ENCODE results near the gene MAX.

The MAX gene

DNA sequence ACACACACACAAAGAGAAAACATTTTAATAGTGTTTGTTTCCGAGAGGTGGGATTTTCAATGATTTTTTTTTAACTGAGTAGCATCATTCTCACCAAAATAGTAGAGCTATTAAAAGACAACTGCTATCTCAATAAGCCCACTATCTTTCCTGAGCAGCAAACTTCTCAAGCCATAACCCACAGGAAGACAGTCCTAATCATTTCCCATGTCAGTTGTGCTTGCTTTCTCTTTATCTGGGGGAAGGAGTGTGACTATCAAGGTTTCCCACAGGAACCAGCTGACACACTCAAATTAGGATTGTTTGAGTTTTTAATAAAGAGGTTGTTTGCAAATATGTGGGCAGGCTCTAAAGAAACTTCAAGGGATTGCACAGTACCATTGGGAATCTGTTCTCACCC, 4.9 kb upstream of the MAX start:
- CTCF ChIA-PET, result interaction anchor here (0.7 kb wide), 1 partner anchor 214 kb away, joined by 4 read pairs; no protein-coding TSS in a partner anchor
- POLR2A ChIA-PET, result no interaction called here
- Histone ChIP-seq H3K4me1 (ENCODE audit: control insufficient read depth, insufficient read depth, low read length) (no peaks in the 10 kb centered on the region), H3K4me3 (ENCODE audit: low read depth, low read length) (no peak overlapping the region), H3K9me3 (ENCODE audit: control insufficient read depth, insufficient read depth, low read depth, low read length) (no peaks in the 10 kb centered on the region), H3K27ac (ENCODE audit: extremely low read depth, low read depth, low read length) (no peak overlapping the region), H3K36me3 (ENCODE audit: control insufficient read depth in 2 of 2, insufficient read depth in 1 of 2, low read length in 2 of 2) (no peaks in the 10 kb centered on the region)
- TF ChIP-seq KLF8 (tag by site-specific recombination; IDR thresholded peaks at IDR 0.05) (no peak), ZNF654 (tag by site-specific recombination; IDR thresholded peaks at IDR 0.05; ENCODE audit: low read depth) (no peak), ZNF138 (tag by site-specific recombination; IDR thresholded peaks at IDR 0.05; ENCODE audit: borderline replicate concordance) (no peak), ZFP3 (tag by site-specific recombination; IDR thresholded peaks at IDR 0.05; ENCODE audit: low read depth) (no peak), ZFP37 (tag by site-specific recombination; IDR thresholded peaks at IDR 0.05) (no peak), ZNF155 (tag by site-specific recombination; IDR thresholded peaks at IDR 0.05) (no peak), ZNF768 (tag by site-specific recombination; IDR thresholded peaks at IDR 0.05) (no peak), ZNF677 (tag by site-specific recombination; IDR thresholded peaks at IDR 0.05) (no peak)

DNA sequence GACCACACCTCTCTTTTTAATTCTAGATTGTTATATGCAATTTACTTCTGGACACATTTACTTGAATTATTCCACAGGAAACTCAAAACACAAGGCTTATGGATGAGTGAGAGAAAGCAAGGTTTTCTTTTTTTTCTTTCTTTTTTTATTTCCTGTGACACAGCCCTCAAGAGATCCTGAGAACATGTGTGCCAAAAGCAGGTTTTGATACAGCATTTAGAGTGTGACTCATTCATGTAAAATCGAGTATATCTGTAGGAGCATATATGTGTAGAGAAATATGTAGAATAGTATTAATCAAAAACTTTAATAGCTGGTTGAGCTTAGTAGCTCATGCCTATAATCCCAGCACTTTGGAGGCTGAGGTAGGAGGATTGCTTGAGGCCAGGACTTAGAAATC, 4.4 kb upstream of the MAX start:
- no peak overlapping the region for H3K4me3 ChIP-seq (ENCODE audit: low read depth, low read length)
- H3K9me3 ChIP-seq (ENCODE audit: control insufficient read depth, insufficient read depth, low read depth, low read length), result no peaks in the 10 kb centered on the region
- ChIA-PET CTCF (interaction anchor here (0.7 kb wide), 1 partner anchor 215 kb away, joined by 4 read pairs; no protein-coding TSS in a partner anchor), POLR2A (no interaction called here)
- no peaks in the 10 kb centered on the region for H3K4me1 ChIP-seq (ENCODE audit: control insufficient read depth, insufficient read depth, low read length)
- no peaks in the 10 kb centered on the region for H3K36me3 ChIP-seq (ENCODE audit: control insufficient read depth in 2 of 2, insufficient read depth in 1 of 2, low read length in 2 of 2)
- TF ChIP-seq ZFHX2 (tag by site-specific recombination; conservative IDR thresholded peaks at IDR 0.05) (no peak), KLF9 (tag by site-specific recombination; IDR thresholded peaks at IDR 0.05; ENCODE audit: low read depth) (no peak), HOXD13 (CRISPR knock-in tag; IDR thresholded peaks at IDR 0.05; ENCODE audit: borderline replicate concordance) (no peak), ZNF626 (tag by site-specific recombination; IDR thresholded peaks at IDR 0.05) (no peak), ZNF112 (tag by site-specific recombination; IDR thresholded peaks at IDR 0.05) (no peak), ZSCAN30 (tag by site-specific recombination; IDR thresholded peaks at IDR 0.05) (no peak), ZNF335 (tag by site-specific recombination; conservative IDR thresholded peaks at IDR 0.05) (no peak), ZNF133 (tag by site-specific recombination; IDR thresholded peaks at IDR 0.05) (no peak), ZSCAN18 (tag by site-specific recombination; IDR thresholded peaks at IDR 0.05) (no peak), EGR2 (tag by site-specific recombination; IDR thresholded peaks at IDR 0.05; ENCODE audit: low read depth) (no peak), ZNF132 (tag by site-specific recombination; IDR thresholded peaks at IDR 0.05; ENCODE audit: borderline replicate concordance) (no peak), ZNF629 (tag by site-specific recombination; IDR thresholded peaks at IDR 0.05) (no peak), ELK4 (IDR thresholded peaks at IDR 0.05; ENCODE audit: borderline replicate concordance, low read depth, low read length) (no peak), TSHZ1 (tag by site-specific recombination; IDR thresholded peaks at IDR 0.05; ENCODE audit: borderline replicate concordance) (no peak)
- TF ChIP-seq, protein P1, sequence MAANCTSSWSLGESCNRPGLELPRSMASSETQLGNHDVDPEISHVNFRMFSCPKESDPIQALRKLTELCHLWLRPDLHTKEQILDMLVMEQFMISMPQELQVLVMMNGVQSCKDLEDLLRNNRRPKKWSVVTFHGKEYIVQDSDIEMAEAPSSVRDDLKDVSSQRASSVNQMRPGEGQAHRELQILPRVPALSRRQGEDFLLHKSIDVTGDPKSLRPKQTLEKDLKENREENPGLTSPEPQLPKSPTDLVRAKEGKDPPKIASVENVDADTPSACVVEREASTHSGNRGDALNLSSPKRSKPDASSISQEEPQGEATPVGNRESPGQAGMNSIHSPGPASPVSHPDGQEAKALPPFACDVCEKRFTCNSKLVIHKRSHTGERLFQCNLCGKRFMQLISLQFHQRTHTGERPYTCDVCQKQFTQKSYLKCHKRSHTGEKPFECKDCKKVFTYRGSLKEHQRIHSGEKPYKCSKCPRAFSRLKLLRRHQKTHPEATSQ (tag by site-specific recombination; IDR thresholded peaks at IDR 0.05), result no peak
- TF ChIP-seq, protein P2, sequence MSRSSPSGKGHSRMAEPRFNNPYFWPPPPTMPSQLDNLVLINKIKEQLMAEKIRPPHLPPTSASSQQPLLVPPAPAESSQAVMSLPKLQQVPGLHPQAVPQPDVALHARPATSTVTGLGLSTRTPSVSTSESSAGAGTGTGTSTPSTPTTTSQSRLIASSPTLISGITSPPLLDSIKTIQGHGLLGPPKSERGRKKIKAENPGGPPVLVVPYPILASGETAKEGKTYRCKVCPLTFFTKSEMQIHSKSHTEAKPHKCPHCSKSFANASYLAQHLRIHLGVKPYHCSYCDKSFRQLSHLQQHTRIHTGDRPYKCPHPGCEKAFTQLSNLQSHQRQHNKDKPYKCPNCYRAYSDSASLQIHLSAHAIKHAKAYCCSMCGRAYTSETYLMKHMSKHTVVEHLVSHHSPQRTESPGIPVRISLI (tag by site-specific recombination; IDR thresholded peaks at IDR 0.05), result no peak
- H3K27ac ChIP-seq (ENCODE audit: extremely low read depth, low read depth, low read length), result no peak overlapping the region
